PC-9 (cell line): Measurements from ENCODE around the gene NFATC1. TPM values are rescaled to one million over a fixed set of nuclear protein-coding genes. Genes with fewer than 3 reads are reported as not detected.

Experiments
- BruUV-seq: library from RNA; stranded (reverse); fragments of 400-500 nt; replicated peaks from 2 replicates; lab custom pipeline; 2021; lab: Mats Ljungman, UMichigan
- CTCF ChIA-PET: fragments of 300-600 bp; sonication (Branson Sonifier 250); formaldehyde crosslinking; loops from one replicate; lab custom pipeline; 2022; ENCODE audit warnings: antibody characterized with exemption; lab: Charles Lee
- POLR2A ChIA-PET: fragments of 300-600 bp; sonication (Branson Sonifier 250); formaldehyde crosslinking; loops from one replicate; lab custom pipeline; 2022; ENCODE audit warnings: antibody characterized with exemption; ENCODE audit not compliant: unreplicated experiment; lab: Charles Lee
- DNase-seq, 2 experiments: peaks; one replicate each; pipeline versions ENCODE4 v3.0.0 to v3.0.0-alpha.2; 2015 to 2022; ENCODE audit warnings: mixed read lengths in 1 of 2
- H2AFZ ChIP-seq: fragments of 200-600 bp; sonication (generic); 2 replicates; pipeline ENCODE4 v1.8.1; 2017; ENCODE audit warnings: antibody characterized with exemption
- H3F3A ChIP-seq: fragments of 200-600 bp; sonication (generic); 2 replicates; pipeline ENCODE4 v1.8.1; 2017; ENCODE audit warnings: antibody characterized with exemption, mild to moderate bottlenecking, low read depth; ENCODE audit not compliant: insufficient read depth
- H3K27ac ChIP-seq: fragments of 200-600 bp; sonication (generic); 2 replicates; pipeline ENCODE4 v1.6.1; 2016; ENCODE audit warnings: mixed run types
- H3K27me3 ChIP-seq: fragments of 200-600 bp; sonication (generic); 2 replicates; pipeline ENCODE4 v1.6.1; 2016; ENCODE audit warnings: low read depth, mixed run types; ENCODE audit not compliant: insufficient read depth
- H3K36me3 ChIP-seq: fragments of 200-600 bp; sonication (generic); 2 replicates; pipeline ENCODE4 v1.6.1; 2016; ENCODE audit warnings: low read depth, mixed run types
- H3K4me1 ChIP-seq: fragments of 200-600 bp; sonication (generic); replicated peaks from 2 replicates; pipeline ENCODE4 v1.6.1; 2016; ENCODE audit warnings: mixed run types; ENCODE audit not compliant: insufficient read depth
- H3K4me2 ChIP-seq: fragments of 200-600 bp; sonication (generic); 2 replicates; pipeline ENCODE4 v1.6.1; 2017; ENCODE audit warnings: mixed run types
- H3K4me3 ChIP-seq: fragments of 200-600 bp; sonication (generic); 2 replicates; pipeline ENCODE4 v1.6.1; 2016; ENCODE audit warnings: mixed run types
- H3K79me2 ChIP-seq: fragments of 200-600 bp; sonication (generic); 2 replicates; pipeline ENCODE4 v1.6.1; 2017; ENCODE audit warnings: low read depth, mixed run types
- H3K9me2 ChIP-seq: fragments of 200-600 bp; sonication (generic); 2 replicates; pipeline ENCODE4 v1.8.1; 2017; ENCODE audit warnings: mild to moderate bottlenecking; ENCODE audit not compliant: insufficient read depth
- H3K9me3 ChIP-seq: fragments of 200-600 bp; sonication (generic); 2 replicates; pipeline ENCODE4 v1.8.1; 2016; ENCODE audit warnings: low read depth; ENCODE audit not compliant: insufficient read depth
- H4K20me1 ChIP-seq: fragments of 200-600 bp; sonication (generic); 2 replicates; pipeline ENCODE4 v1.8.1; 2017; ENCODE audit not compliant: insufficient read depth
- CTCF ChIP-seq: fragments of 200-600 bp; sonication (generic); conservative IDR thresholded peaks from 2 replicates; pipeline ENCODE4 v1.6.1; 2017; ENCODE audit warnings: mixed run types, antibody characterized with exemption, mild to moderate bottlenecking, moderate library complexity
- EZH2 ChIP-seq: fragments of 200-600 bp; sonication (generic); IDR thresholded peaks from 2 replicates; pipeline ENCODE4 v1.8.0; 2017; ENCODE audit warnings: antibody characterized with exemption, low read depth
- intact Hi-C: fragments of 100-400 bp; cut with micrococcal nuclease; formaldehyde crosslinking; loops from one replicate; pipeline ENCODE4 v1.10.0; 2022; ENCODE audit not compliant: unreplicated experiment
- total RNA-seq: library from RNA; stranded (reverse); gene quantifications from 2 replicates; pipeline ENCODE4 v1.2.3, GENCODE V29; 2021

Gene NFATC1
- total RNA-seq, 1 experiment from 2014 or later: 2.6 TPM

- POLR2A ChIA-PET: no interaction called here
- Histone ChIP-seq H3K27ac (no peak overlapping the region), H3K9me2 (no peaks in the 10 kb centered on the region), H3K9me3 (no peaks in the 10 kb centered on the region), H3K4me3 (no peak overlapping the region), H2AFZ (no peak overlapping the region), H3K4me1 (no peaks in the 10 kb centered on the region), H3K4me2 (no peak overlapping the region), H3K79me2 (no peaks in the 10 kb centered on the region), H3K27me3 (peaks cover 50% of the 10 kb centered on the region), H4K20me1 (no peaks in the 10 kb centered on the region), H3F3A (no peaks in the 10 kb centered on the region), H3K36me3 (no peaks in the 10 kb centered on the region)
- CTCF ChIA-PET: no interaction called here
- no peak for DNase-seq
- intact Hi-C loops: no loop called here
- TF ChIP-seq CTCF (no peak), EZH2 (no peak)
- BruUV-seq: no TSS peak
These were observed 7.7 kb upstream of the NFATC1 start for GRCh38 chr18:79388043-79388442.

- ChIA-PET CTCF (no interaction called here), POLR2A (no interaction called here)
- H3K4me1 ChIP-seq: no peaks in the 10 kb centered on the region
- no peaks in the 10 kb centered on the region for H3F3A ChIP-seq
- TF ChIP-seq CTCF (no peak), EZH2 (no peak)
- H3K9me2 ChIP-seq: no peaks in the 10 kb centered on the region
- H3K4me3 ChIP-seq: no peak overlapping the region
- no peaks in the 10 kb centered on the region for H3K79me2 ChIP-seq
- H3K27me3 ChIP-seq: peaks cover 39% of the 10 kb centered on the region
- no peaks in the 10 kb centered on the region for H3K9me3 ChIP-seq
- no peak for DNase-seq
- no peaks in the 10 kb centered on the region for H3K36me3 ChIP-seq
- intact Hi-C loops: no loop called here
- H3K27ac ChIP-seq: no peak overlapping the region
- H4K20me1 ChIP-seq: no peaks in the 10 kb centered on the region
- BruUV-seq: no TSS peak
- no peak overlapping the region for H3K4me2 ChIP-seq
- no peak overlapping the region for H2AFZ ChIP-seq
These were observed 6.0 kb upstream of the NFATC1 start for GRCh38 chr18:79389689-79390088.

GRCh38 chr18:79392226-79392625 lies 3.5 kb upstream of the NFATC1 start:
- no peaks in the 10 kb centered on the region for H3K79me2 ChIP-seq
- CTCF ChIA-PET: no interaction called here
- H2AFZ ChIP-seq: no peak overlapping the region
- H3K4me2 ChIP-seq: no peak overlapping the region
- TF ChIP-seq CTCF (no peak), EZH2 (no peak)
- H3K27ac ChIP-seq: no peak overlapping the region
- no peaks in the 10 kb centered on the region for H3K9me2 ChIP-seq
- BruUV-seq: no TSS peak
- no peaks in the 10 kb centered on the region for H3K4me1 ChIP-seq
- H3K36me3 ChIP-seq: no peaks in the 10 kb centered on the region
- POLR2A ChIA-PET: no interaction called here
- no peak overlapping the region for H3K4me3 ChIP-seq
- 0 out of 2 replicates have a peak, but pooled peaks cover under 1% of the 10 kb centered on the region for H3F3A ChIP-seq
- intact Hi-C loops: no loop called here
- peaks cover 36% of the 10 kb centered on the region for H3K27me3 ChIP-seq
- no peak for DNase-seq
- H3K9me3 ChIP-seq: no peaks in the 10 kb centered on the region
- H4K20me1 ChIP-seq: no peaks in the 10 kb centered on the region
